Tibial nerve (tissue), 4 donors: ENCODE results near the gene VWA3A. TPM values are rescaled to one million over a fixed set of nuclear protein-coding genes. Genes with fewer than 3 reads are reported as not detected.

Experiments
- DNase-seq, 2 donors: peaks; one replicate each; pipeline ENCODE4 v3.0.0-alpha.2; 2019; ENCODE audit warnings: low spot score in 2 of 2
- H3K27ac ChIP-seq, 4 donors: fragments of 200-600 bp; sonication (generic) in 3 of 4; one replicate each; pipeline ENCODE4 v1.5.1; 2017 to 2019; ENCODE audit warnings: mild to moderate bottlenecking in 1 of 4
- H3K27me3 ChIP-seq, 2 donors: fragments of 200-600 bp; sonication (generic) in 1 of 2; one replicate each; pipeline versions ENCODE4 v1.5.1 to v1.6.0; 2017 to 2019
- H3K36me3 ChIP-seq, 3 donors: fragments of 200-600 bp; sonication (generic); one replicate each; pipeline ENCODE4 v1.5.1; 2018 to 2019
- H3K4me1 ChIP-seq, 4 donors: fragments of 200-600 bp; sonication (generic) in 3 of 4; one replicate each; pipeline ENCODE4 v1.5.1; 2017 to 2019
- H3K4me3 ChIP-seq, 4 donors: fragments of 200-600 bp; sonication (generic) in 3 of 4; one replicate each; pipeline ENCODE4 v1.5.1; 2017 to 2019; ENCODE audit warnings: mild to moderate bottlenecking in 1 of 4, moderate library complexity in 1 of 4
- H3K9me3 ChIP-seq, 4 donors: fragments of 200-600 bp; sonication (generic) in 3 of 4; one replicate each; pipeline ENCODE4 v1.5.1; 2017 to 2019
- CTCF ChIP-seq, 5 experiments: fragments of 200-600 bp in 3 of 5; fragments of 450-650 bp in 2 of 5; sonication (generic) in 3 of 5; IDR thresholded peaks; one replicate each; pipeline ENCODE4 v1.5.1; 2016 to 2019; ENCODE audit warnings: antibody characterized with exemption in 5 of 5, mild to moderate bottlenecking in 3 of 5, moderate library complexity in 2 of 5
- EP300 ChIP-seq, 2 donors: sonication (generic); formaldehyde crosslinking; IDR thresholded peaks; one replicate each; pipeline ENCODE4 v1.6.1; 2017; ENCODE audit warnings: antibody characterized with exemption in 2 of 2, mild to moderate bottlenecking in 1 of 2
- POLR2A ChIP-seq, 2 donors: fragments of 450-650 bp; IDR thresholded peaks; one replicate each; pipeline ENCODE4 v1.6.1; 2017; ENCODE audit warnings: antibody characterized with exemption in 2 of 2, mild to moderate bottlenecking in 2 of 2, moderate library complexity in 2 of 2
- WGBS, 2 donors: methylation state at CpG; one replicate each; pipeline ENCODE4 v1.1.5; 2018; 5-methylcytosine and 5-hydroxymethylcytosine counted together
- total RNA-seq, 4 donors: library from RNA; depleted of rRNA; stranded (reverse); fragments of >200 nt; gene quantifications; one replicate each; pipeline ENCODE4 v1.1.0, GENCODE V29; 2016

The VWA3A gene
- total RNA-seq, 4 donors from 2014 or later, result 2.0 TPM; not detected in 3

GRCh38 chr16:22138482-22138881 lies 46.1 kb downstream of the VWA3A start:
- Histone ChIP-seq H3K36me3 (no peaks in the 10 kb centered on the region), H3K27ac (no peak overlapping the region), H3K27me3 (no peaks in the 10 kb centered on the region), H3K4me1 (no peaks in the 10 kb centered on the region), H3K9me3 (peaks cover 0 to 4% (median 0%) of the 10 kb centered on the region in 4 donors), H3K4me3 (no peak overlapping the region)
- no peak for DNase-seq
- WGBS, 2 donors, result 69% methylated on average over 8 of the region's 8 CpGs
- TF ChIP-seq EP300 (IDR thresholded peaks at IDR 0.05) (no peak), POLR2A (IDR thresholded peaks at IDR 0.05) (no peak), CTCF (IDR thresholded peaks at IDR 0.05) (no peak)

GRCh38 chr16:22139008-22139407 lies 46.7 kb downstream of the VWA3A start:
- H3K4me3 ChIP-seq, result no peak overlapping the region
- no peaks in the 10 kb centered on the region for H3K36me3 ChIP-seq
- no peaks in the 10 kb centered on the region for H3K4me1 ChIP-seq
- TF ChIP-seq POLR2A (IDR thresholded peaks at IDR 0.05) (no peak), CTCF (IDR thresholded peaks at IDR 0.05) (no peak), EP300 (IDR thresholded peaks at IDR 0.05) (no peak)
- DNase-seq, result no peak
- H3K9me3 ChIP-seq, result peaks cover 0 to 4% (median 0%) of the 10 kb centered on the region in 4 donors
- no peaks in the 10 kb centered on the region for H3K27me3 ChIP-seq
- H3K27ac ChIP-seq, result no peak overlapping the region
- 49 to 67% methylated on average over 6 to 7 of the region's 7 CpGs for WGBS, 2 donors

- WGBS, 2 donors, result 83 to 87% methylated on average over 1 of the region's 1 CpG
- TF ChIP-seq CTCF (IDR thresholded peaks at IDR 0.05) (no peak), EP300 (IDR thresholded peaks at IDR 0.05) (no peak), POLR2A (IDR thresholded peaks at IDR 0.05) (no peak)
- H3K27ac ChIP-seq, result no peak overlapping the region
- no peaks in the 10 kb centered on the region for H3K36me3 ChIP-seq
- no peaks in the 10 kb centered on the region for H3K27me3 ChIP-seq
- no peak overlapping the region for H3K4me3 ChIP-seq
- H3K4me1 ChIP-seq, result no peaks in the 10 kb centered on the region
- H3K9me3 ChIP-seq, result no peaks in the 10 kb centered on the region
- DNase-seq, result no peak
These were observed 47.4 kb downstream of the VWA3A start for GRCh38 chr16:22139732-22140131.

- H3K4me3 ChIP-seq, result no peak overlapping the region
- no peak for TF ChIP-seq CTCF (IDR thresholded peaks at IDR 0.05)
- no peak for TF ChIP-seq POLR2A (IDR thresholded peaks at IDR 0.05)
- TF ChIP-seq EP300 (IDR thresholded peaks at IDR 0.05), result no peak
- no peaks in the 10 kb centered on the region for H3K4me1 ChIP-seq
- H3K27me3 ChIP-seq, result no peaks in the 10 kb centered on the region
- H3K27ac ChIP-seq, result no peak overlapping the region
- H3K9me3 ChIP-seq, result no peaks in the 10 kb centered on the region
- no peaks in the 10 kb centered on the region for H3K36me3 ChIP-seq
- WGBS, 2 donors, result 89 to 94% methylated on average over 1 of the region's 1 CpG
- no peak for DNase-seq
These were observed 49.4 kb downstream of the VWA3A start for GRCh38 chr16:22141767-22142166.

GRCh38 chr16:22144520-22144919 lies 52.2 kb downstream of the VWA3A start:
- no peak for DNase-seq
- TF ChIP-seq EP300 (IDR thresholded peaks at IDR 0.05) (no peak), POLR2A (IDR thresholded peaks at IDR 0.05) (no peak)
- Histone ChIP-seq H3K27me3 (no peaks in the 10 kb centered on the region), H3K36me3 (no peaks in the 10 kb centered on the region), H3K27ac (no peak overlapping the region), H3K4me3 (no peak overlapping the region), H3K4me1 (no peaks in the 10 kb centered on the region), H3K9me3 (no peaks in the 10 kb centered on the region)
- 79 to 92% methylated on average over 6 of the region's 6 CpGs for WGBS, 2 donors

GRCh38 chr16:22147853-22148252 lies 55.5 kb downstream of the VWA3A start:
- H3K9me3 ChIP-seq, result no peaks in the 10 kb centered on the region
- no peaks in the 10 kb centered on the region for H3K36me3 ChIP-seq
- H3K4me3 ChIP-seq, result no peak overlapping the region
- H3K27ac ChIP-seq, result no peak overlapping the region
- TF ChIP-seq CTCF (IDR thresholded peaks at IDR 0.05) (no peak), EP300 (IDR thresholded peaks at IDR 0.05) (no peak), POLR2A (IDR thresholded peaks at IDR 0.05) (no peak)
- DNase-seq, result no peak
- no peaks in the 10 kb centered on the region for H3K27me3 ChIP-seq
- no peaks in the 10 kb centered on the region for H3K4me1 ChIP-seq
- 56 to 64% methylated on average over 9 of the region's 9 CpGs for whole genome bisulfite sequencing, 2 donors
